ENCODE data around the gene TMEM123. TPM values are rescaled to one million over a fixed set of nuclear protein-coding genes. Genes with fewer than 3 reads are reported as not detected.

TMEM123 gene
- total and polyA plus RNA-seq, 2 of the 13 experiments (the other 11 are each of a cell fraction or from before 2014, with no cell fraction given) = 365 to 2,761 TPM

- Histone ChIP-seq H3K27me3 (ENCODE audit: control insufficient read depth in 1 of 2, insufficient read depth in 2 of 2, low read length in 2 of 2) (no peaks in the 10 kb centered on the region), H3K27ac (ENCODE audit: extremely low read length, insufficient read depth, low read length) (no peak overlapping the region), H3K4me3 (replicated peaks in 1 of 3; ENCODE audit: insufficient read depth in 1 of 3, low read depth in 2 of 3, low read length in 3 of 3) (no peak overlapping the region), H3K4me2 (ENCODE audit: low read depth, low read length) (no peak overlapping the region), H2AFZ (ENCODE audit: low read length) (no peak overlapping the region), H3K9me3 (ENCODE audit: low read length) (peaks cover 20% of the 10 kb centered on the region; the same call in 1 of the 2 replicates), H3K79me2 (ENCODE audit: insufficient read depth, low read length) (peaks cover 96% of the 10 kb centered on the region), H3K36me3 (replicated peaks in 1 of 2; ENCODE audit: control insufficient read depth in 1 of 2, insufficient read depth in 2 of 2, low read length in 2 of 2) (peaks cover 16 to 83% of the 10 kb centered on the region in 2 experiments), H3K9ac (ENCODE audit: insufficient read depth, low read depth, low read length) (no peak overlapping the region), H4K20me1 (ENCODE audit: insufficient read depth, low read length) (peaks cover 91% of the 10 kb centered on the region), H3K4me1 (ENCODE audit: insufficient read depth, low read length) (peaks cover 66% of the 10 kb centered on the region)
- peak; percentile 18 for ATAC-seq
- intact Hi-C loops (cut with micrococcal nuclease; ENCODE audit: unreplicated experiment) = loop anchor here (2.0 kb wide), 1 partner anchor 65 kb away; no protein-coding TSS in a partner anchor
- BruUV-seq (replicated peaks) = no TSS peak
- ChIA-PET CTCF (ENCODE audit: low intra/inter-chr PET ratio, low total read pairs) (no interaction called here), POLR2A (no interaction called here)
- no peak for TF ChIP-seq HNF1B (CRISPR knock-in tag; IDR thresholded peaks at IDR 0.05)
- TF ChIP-seq SNRNP70 (IDR thresholded peaks at IDR 0.05; ENCODE audit: low read depth, low read length) = no peak
- TF ChIP-seq ZMYM2 (CRISPR knock-in tag; IDR thresholded peaks at IDR 0.05) = no peak
- TF ChIP-seq MIXL1 (CRISPR knock-in tag; IDR thresholded peaks at IDR 0.05) = no peak
- no peak for TF ChIP-seq PAF1 (CRISPR knock-in tag; IDR thresholded peaks at IDR 0.05)
- TF ChIP-seq POLR2G (IDR thresholded peaks at IDR 0.05; ENCODE audit: low read depth, low read length) = peak; percentile 24; the same call in 1 of the 2 replicates
- no peak for TF ChIP-seq ESRRA (CRISPR knock-in tag; IDR thresholded peaks at IDR 0.05; ENCODE audit: low read depth)
- TF ChIP-seq ZFP91 (CRISPR knock-in tag; IDR thresholded peaks at IDR 0.05; ENCODE audit: borderline replicate concordance) = no peak
- TF ChIP-seq ZNF296 (CRISPR knock-in tag; conservative IDR thresholded peaks at IDR 0.05) = no peak
- no peak for TF ChIP-seq GLI4 (CRISPR knock-in tag; IDR thresholded peaks at IDR 0.05; ENCODE audit: borderline replicate concordance)
- peak; percentile 13 for TF ChIP-seq RBM22 (optimal IDR thresholded peaks at IDR 0.05; ENCODE audit: low read length)
- no peak for TF ChIP-seq NCOA5 (CRISPR knock-in tag; IDR thresholded peaks at IDR 0.05)
- no peak for TF ChIP-seq ZBTB21 (CRISPR knock-in tag; IDR thresholded peaks at IDR 0.05)
- no peak for TF ChIP-seq ATF1 (CRISPR knock-in tag; IDR thresholded peaks at IDR 0.05)
- TF ChIP-seq NR2F6 (IDR thresholded peaks at IDR 0.05) = no peak
- no peak for TF ChIP-seq NR2F6 (CRISPR knock-in tag; IDR thresholded peaks at IDR 0.05)
- TF ChIP-seq SMARCE1 (IDR thresholded peaks at IDR 0.05; ENCODE audit: borderline replicate concordance) = no peak
- no peak for TF ChIP-seq TMF1 (CRISPR knock-in tag; IDR thresholded peaks at IDR 0.05; ENCODE audit: low read depth)
- TF ChIP-seq ZNF7 (CRISPR knock-in tag; IDR thresholded peaks at IDR 0.05) = 0 out of 2 replicates have a peak, but pooled peaks have one; percentile 17
- TF ChIP-seq AGO2 (optimal IDR thresholded peaks at IDR 0.05; ENCODE audit: low read depth, low read length) = no peak
- 95% methylated on average over 4 of the region's 4 CpGs for WGBS (ENCODE audit: low lambda C conversion rate)
- in situ Hi-C loops (cut with HindIII; ENCODE audit: extremely low pct_ligation_motif_present, low pct_unique_long_range_greater_than_20kb) = no loop called here
- no peak for FAIRE-seq
- no peak for DNase-seq (ENCODE audit: low spot score)
These were observed 22.9 kb downstream of the TMEM123 start for GRCh38 chr11:102429691-102430090.

Data from HepG2 (cell line).